ENCODE results near the gene RAF1.

The RAF1 gene

DNA sequence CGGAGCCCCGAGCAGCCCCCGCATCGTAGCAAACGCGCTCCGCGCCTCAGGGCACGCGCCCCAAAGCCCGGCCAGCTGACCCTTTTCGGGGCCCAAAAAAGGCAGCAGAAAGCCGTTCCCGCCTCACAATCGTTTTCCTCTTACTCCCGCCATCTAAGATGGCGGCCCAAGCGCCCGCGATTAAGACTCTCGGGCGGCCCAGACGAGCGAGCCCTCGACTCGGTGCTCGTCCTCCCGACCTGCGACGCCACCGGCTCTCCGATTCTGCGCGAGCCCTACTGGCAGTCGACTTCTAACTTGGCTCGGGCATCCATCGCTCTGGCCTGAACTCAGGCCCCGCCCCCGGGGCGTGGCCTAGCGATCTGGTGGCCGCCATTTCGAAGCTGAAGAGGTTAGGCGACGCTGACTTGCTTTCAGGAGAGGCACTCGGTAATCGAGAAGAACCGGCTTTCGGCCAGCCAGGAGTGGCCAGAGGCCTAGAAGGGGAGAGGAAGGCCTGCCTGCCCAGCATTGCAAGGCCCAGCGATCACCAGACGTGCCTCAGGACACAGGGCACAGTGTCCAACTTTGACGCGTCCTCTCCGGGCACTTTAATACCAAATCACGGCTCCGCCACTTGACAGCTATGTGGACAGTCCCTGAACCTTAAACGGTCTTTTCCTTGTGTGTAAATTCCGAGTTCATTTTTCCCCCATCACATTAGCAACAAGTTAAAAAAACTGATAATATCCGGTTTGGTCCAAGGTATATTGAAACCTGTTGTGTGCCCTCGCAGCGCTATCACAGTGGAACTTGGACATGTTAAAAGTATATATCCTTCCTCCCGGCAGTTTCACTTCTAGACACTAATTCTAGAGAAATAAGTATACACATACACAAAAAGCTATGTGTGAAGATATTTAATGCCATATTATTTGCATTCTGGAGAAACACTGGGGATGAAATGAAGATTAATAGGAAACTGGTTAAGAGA, at the start of gene RAF1:
RAF1 (minus strand) TSS at position 182 of the 973 bp plus-strand sequence. CDS start 45,396 bp downstream, outside the sequence.
- in situ Hi-C loops (cut with MboI; ENCODE audit: low pct_unique_long_range_greater_than_20kb, low sequenced_read_pairs, unreplicated experiment) = no loop called here
- TF ChIP-seq, protein P1, sequence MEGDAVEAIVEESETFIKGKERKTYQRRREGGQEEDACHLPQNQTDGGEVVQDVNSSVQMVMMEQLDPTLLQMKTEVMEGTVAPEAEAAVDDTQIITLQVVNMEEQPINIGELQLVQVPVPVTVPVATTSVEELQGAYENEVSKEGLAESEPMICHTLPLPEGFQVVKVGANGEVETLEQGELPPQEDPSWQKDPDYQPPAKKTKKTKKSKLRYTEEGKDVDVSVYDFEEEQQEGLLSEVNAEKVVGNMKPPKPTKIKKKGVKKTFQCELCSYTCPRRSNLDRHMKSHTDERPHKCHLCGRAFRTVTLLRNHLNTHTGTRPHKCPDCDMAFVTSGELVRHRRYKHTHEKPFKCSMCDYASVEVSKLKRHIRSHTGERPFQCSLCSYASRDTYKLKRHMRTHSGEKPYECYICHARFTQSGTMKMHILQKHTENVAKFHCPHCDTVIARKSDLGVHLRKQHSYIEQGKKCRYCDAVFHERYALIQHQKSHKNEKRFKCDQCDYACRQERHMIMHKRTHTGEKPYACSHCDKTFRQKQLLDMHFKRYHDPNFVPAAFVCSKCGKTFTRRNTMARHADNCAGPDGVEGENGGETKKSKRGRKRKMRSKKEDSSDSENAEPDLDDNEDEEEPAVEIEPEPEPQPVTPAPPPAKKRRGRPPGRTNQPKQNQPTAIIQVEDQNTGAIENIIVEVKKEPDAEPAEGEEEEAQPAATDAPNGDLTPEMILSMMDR (IDR thresholded peaks at IDR 0.05; ENCODE audit: extremely low read depth, insufficient read depth, missing control alignments) = no peak
- DNase-seq (ENCODE audit: low spot score) = peak; percentile 96

DNA sequence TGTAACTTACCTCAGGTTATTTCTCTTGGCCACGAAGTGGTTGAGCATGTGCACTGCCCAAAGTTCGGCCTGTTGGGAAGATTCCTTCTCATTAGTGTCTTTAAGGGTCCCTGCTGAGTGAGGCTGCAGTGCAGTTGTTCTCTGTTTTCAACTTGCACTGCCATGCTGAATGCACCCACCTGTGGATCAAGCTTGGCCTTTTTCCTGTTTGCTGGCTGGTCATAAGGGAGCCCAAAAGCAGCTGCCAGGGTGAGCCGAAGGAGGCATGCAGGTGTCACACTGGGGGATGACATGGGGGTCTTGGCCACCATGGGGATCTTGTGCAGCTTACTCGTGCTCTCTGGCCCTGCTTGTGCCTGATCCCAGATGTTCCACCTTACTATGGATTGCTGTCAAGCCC, 46.1 kb upstream of the RAF1 start:
- no peak for DNase-seq (ENCODE audit: low spot score)
- in situ Hi-C loops (cut with MboI; ENCODE audit: low pct_unique_long_range_greater_than_20kb, low sequenced_read_pairs, unreplicated experiment) = no loop called here
- TF ChIP-seq, protein P1 (IDR thresholded peaks at IDR 0.05; ENCODE audit: extremely low read depth, insufficient read depth, missing control alignments) = no peak

DNA sequence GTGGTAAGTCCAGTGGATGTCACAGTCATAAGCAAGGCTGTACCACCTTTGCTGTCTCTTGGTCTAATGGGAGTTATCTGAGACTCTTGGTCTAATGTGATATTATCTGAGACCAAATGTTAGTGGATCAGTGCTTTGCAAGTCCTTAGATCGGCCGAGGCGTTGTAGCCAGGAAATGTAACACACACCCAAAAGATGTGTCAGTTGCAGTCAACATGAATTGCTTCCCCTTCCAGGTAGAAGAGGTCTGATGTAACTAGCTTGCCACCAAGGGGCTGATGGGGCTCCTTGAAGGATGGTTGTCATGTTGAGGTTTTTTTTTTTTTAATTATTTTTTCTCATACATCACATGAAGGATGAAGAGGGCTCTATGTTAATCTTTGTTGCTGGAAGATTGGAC, 45.4 kb upstream of the RAF1 start:
- in situ Hi-C loops (cut with MboI; ENCODE audit: low pct_unique_long_range_greater_than_20kb, low sequenced_read_pairs, unreplicated experiment) = no loop called here
- TF ChIP-seq, protein P1 (IDR thresholded peaks at IDR 0.05; ENCODE audit: extremely low read depth, insufficient read depth, missing control alignments) = no peak
- DNase-seq (ENCODE audit: low spot score) = no peak

DNA sequence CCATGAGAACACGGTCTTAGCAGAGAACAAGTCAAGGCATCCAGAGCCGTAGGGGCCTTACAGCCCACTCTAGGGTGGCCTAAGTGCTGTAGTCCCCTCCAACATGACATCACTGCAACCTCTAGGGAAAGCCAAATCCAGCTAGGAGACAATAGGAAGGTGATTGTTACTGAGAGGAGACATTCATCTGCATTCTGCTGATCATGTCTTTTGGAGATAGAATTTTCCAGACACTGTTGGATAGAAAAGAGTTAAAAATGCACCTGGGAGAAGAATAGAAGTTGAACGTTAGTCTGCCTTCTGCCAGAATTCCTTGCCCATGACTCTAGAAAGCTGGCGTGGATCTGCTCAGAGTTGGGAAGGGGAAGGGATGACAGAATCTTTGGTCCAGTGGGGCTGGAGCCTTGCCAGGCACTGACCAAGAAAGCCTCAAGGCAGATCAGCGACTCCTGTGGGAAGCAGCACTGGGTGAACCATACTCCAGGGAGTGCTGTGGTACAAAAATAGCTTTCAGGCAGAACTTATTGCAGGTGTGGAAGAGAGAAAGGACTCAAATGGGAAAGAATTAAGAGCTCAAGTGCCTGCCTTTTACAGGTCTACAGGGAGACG, 44.8 kb upstream of the RAF1 start:
- in situ Hi-C loops (cut with MboI; ENCODE audit: low pct_unique_long_range_greater_than_20kb, low sequenced_read_pairs, unreplicated experiment) = no loop called here
- TF ChIP-seq, protein P1 (IDR thresholded peaks at IDR 0.05; ENCODE audit: extremely low read depth, insufficient read depth, missing control alignments) = no peak
- DNase-seq (ENCODE audit: low spot score) = no peak

DNA sequence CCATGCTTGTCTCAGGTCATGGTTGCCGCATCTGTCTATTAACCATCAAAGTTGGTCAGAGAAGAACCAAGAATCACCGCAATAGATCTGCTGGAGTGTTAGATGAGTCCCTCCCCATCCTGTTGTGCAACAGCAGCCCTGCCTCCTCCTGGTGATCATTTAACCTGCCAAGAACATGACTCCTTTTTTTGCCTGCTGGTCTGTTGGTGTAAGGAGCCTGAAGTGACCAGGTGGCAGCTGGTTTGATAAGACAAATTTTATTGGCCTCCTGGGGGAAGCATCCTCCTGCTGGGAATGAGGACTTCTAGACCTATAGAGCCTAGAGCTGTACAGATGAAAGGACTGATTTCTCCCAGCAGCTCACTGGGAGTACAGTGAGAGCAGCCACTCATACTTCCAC, 43.5 kb upstream of the RAF1 start:
- DNase-seq (ENCODE audit: low spot score) = no peak
- in situ Hi-C loops (cut with MboI; ENCODE audit: low pct_unique_long_range_greater_than_20kb, low sequenced_read_pairs, unreplicated experiment) = no loop called here
- TF ChIP-seq, protein P1 (IDR thresholded peaks at IDR 0.05; ENCODE audit: extremely low read depth, insufficient read depth, missing control alignments) = no peak

DNA sequence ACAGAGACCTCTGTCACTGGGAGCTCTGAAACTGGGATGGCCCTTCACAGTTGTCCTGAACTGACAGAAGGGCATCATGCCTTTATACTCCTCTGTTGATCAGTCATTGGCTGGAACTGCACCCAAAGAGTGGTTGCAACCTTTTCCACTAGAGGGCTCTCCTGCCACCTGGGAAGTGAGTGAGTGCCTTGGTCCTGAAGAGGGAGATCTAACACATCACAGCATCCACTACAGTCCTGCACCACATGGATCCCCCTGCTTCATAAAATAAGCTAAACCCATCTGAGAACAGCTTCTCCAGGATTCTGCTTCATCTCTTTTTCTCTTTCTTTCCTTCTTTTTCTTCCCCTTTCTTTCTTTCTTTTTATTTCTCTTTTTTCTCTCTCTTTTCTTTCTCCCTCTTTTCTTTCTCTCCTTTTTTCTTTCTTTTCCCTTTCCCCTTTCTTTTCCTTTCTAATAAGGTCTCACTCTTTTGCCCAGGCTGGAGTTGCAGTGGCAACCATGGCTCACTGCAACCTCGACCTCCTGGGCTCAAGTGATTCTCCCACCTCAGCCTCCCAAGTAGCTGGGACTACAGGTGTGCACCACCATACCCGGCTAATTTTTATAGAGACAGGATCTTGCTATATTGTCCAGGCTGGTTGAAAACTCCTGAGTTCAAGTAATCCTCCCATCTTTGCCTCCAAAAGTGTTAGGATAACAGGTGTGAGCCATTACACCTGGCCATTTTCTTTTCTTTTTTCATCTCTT, 42.8 kb upstream of the RAF1 start:
- TF ChIP-seq, protein P1 (IDR thresholded peaks at IDR 0.05; ENCODE audit: extremely low read depth, insufficient read depth, missing control alignments) = peak; percentile 83
- in situ Hi-C loops (cut with MboI; ENCODE audit: low pct_unique_long_range_greater_than_20kb, low sequenced_read_pairs, unreplicated experiment) = no loop called here
- DNase-seq (ENCODE audit: low spot score) = peak; percentile 71

Measured in GM13977 (cell line).